ENCODE measurements around the gene IFNA13. TPM values are rescaled to one million over a fixed set of nuclear protein-coding genes. Genes with fewer than 3 reads are reported as not detected.

The IFNA13 gene
- polyA plus RNA-seq, 1 of the 3 experiments (the other 2 are of a cell fraction) = not detected

- TF ChIP-seq IRF3 (IDR thresholded peaks at IDR 0.05; ENCODE audit: low read depth, low read length) (no peak), MAX (IDR thresholded peaks at IDR 0.05; ENCODE audit: low read depth) (no peak), NFIC (IDR thresholded peaks at IDR 0.05; ENCODE audit: borderline replicate concordance) (no peak), GABPA (IDR thresholded peaks at IDR 0.05; ENCODE audit: low read depth) (no peak), EZH2phosphoT487 (IDR thresholded peaks at IDR 0.05; ENCODE audit: borderline replicate concordance, low read depth) (no peak), MEF2A (IDR thresholded peaks at IDR 0.05; ENCODE audit: borderline replicate concordance, low read depth) (no peak), ELF1 (IDR thresholded peaks at IDR 0.05) (no peak)
Measured at GRCh38 chr9:21415493-21416267, 47.8 kb upstream of the IFNA13 start (continued).

GRCh38 chr9:21414220-21414940, 46.5 kb upstream of the IFNA13 start:
- Histone ChIP-seq H3K27ac (ENCODE audit: low read depth in 2 of 2, low read length in 1 of 2) (no peak overlapping the region), H3K79me2 (ENCODE audit: insufficient read depth) (no peaks in the 10 kb centered on the region), H2AFZ (ENCODE audit: low read depth) (no peak overlapping the region), H3K36me3 (replicated peaks in 1 of 2; ENCODE audit: control insufficient read depth in 1 of 2, insufficient read depth in 2 of 2, low read length in 1 of 2) (no peaks in the 10 kb centered on the region), H3K9me3 (no peaks in the 10 kb centered on the region), H3K9me2 (no peaks in the 10 kb centered on the region), H3K27me3 (ENCODE audit: insufficient read depth) (peaks cover 6% of the 10 kb centered on the region; the same call in 1 of the 2 replicates), H3F3A (replicated peaks; ENCODE audit: insufficient read depth) (no peaks in the 10 kb centered on the region), H4K20me1 (ENCODE audit: insufficient read depth) (no peaks in the 10 kb centered on the region), H3K4me3 (ENCODE audit: low read depth in 2 of 2, low read length in 1 of 2) (no peak overlapping the region), H3K9ac (no peak overlapping the region), H3K4me1 (ENCODE audit: control insufficient read depth in 1 of 2, insufficient read depth in 2 of 2, low read depth in 1 of 2, low read length in 1 of 2) (no peaks in the 10 kb centered on the region), H3K4me2 (no peak overlapping the region)
- ChIA-PET CTCF (interaction anchor here (2.1 kb wide), 1 partner anchor 88 kb away, joined by 5 read pairs; no protein-coding TSS in a partner anchor), POLR2A (no interaction called here)
- TF ChIP-seq POLR2AphosphoS5 (IDR thresholded peaks at IDR 0.05; ENCODE audit: low read depth, low read length) (no peak), RCOR1 (IDR thresholded peaks at IDR 0.05; ENCODE audit: low read length) (no peak), NFIC (IDR thresholded peaks at IDR 0.05; ENCODE audit: borderline replicate concordance) (no peak), REST (IDR thresholded peaks at IDR 0.05; ENCODE audit: low read depth, low read length) (no peak), SMC3 (IDR thresholded peaks at IDR 0.05; ENCODE audit: low read depth, low read length) (no peak), MXI1 (IDR thresholded peaks at IDR 0.05; ENCODE audit: low read depth, low read length) (no peak), GABPA (IDR thresholded peaks at IDR 0.05; ENCODE audit: low read depth) (no peak)
- whole genome bisulfite sequencing (ENCODE audit: low lambda C conversion rate) = 14% methylated on average over 2 of the region's 2 CpGs
- DNase-seq = no peak
